Mesendoderm (in vitro differentiated cells): ENCODE measurements around the gene KCNC1.

ENCODE experiments used
- DNase-seq: peaks from one replicate; pipeline ENCODE4 v3.0.0; 2013
- H2AK5ac ChIP-seq: 2 replicates; pipeline ENCODE4 v1.6.1; 2013; ENCODE audit warnings: low read length, inconsistent platforms
- H2BK120ac ChIP-seq: 2 replicates; pipeline ENCODE4 v1.6.1; 2013; ENCODE audit warnings: low read depth, mild to moderate bottlenecking, low read length, moderate library complexity, mixed read lengths
- H2BK15ac ChIP-seq: replicated peaks from 2 replicates; pipeline ENCODE4 v1.6.1; 2013; ENCODE audit warnings: low read depth, mild to moderate bottlenecking, moderate library complexity
- H2BK5ac ChIP-seq: 2 replicates; pipeline ENCODE4 v1.6.1; 2013; ENCODE audit warnings: low read length, inconsistent platforms
- H3K18ac ChIP-seq: 2 replicates; pipeline ENCODE4 v1.6.1; 2013; ENCODE audit warnings: mild to moderate bottlenecking, low read length, mixed read lengths
- H3K23ac ChIP-seq: one replicate; pipeline ENCODE4 v1.6.1; 2013; ENCODE audit warnings: low read length
- H3K27ac ChIP-seq: 2 replicates; pipeline ENCODE4 v1.5.1; 2013; ENCODE audit warnings: low read depth, mild to moderate bottlenecking, inconsistent platforms, low read length, moderate library complexity
- H3K27me3 ChIP-seq: 2 replicates; pipeline ENCODE4 v1.6.1; 2013; ENCODE audit warnings: low read length, control low read depth, mild to moderate bottlenecking, inconsistent platforms; ENCODE audit not compliant: insufficient read depth, poor library complexity
- H3K36me3 ChIP-seq: 2 replicates; pipeline ENCODE4 v1.6.1; 2013; ENCODE audit warnings: low read length, inconsistent platforms; ENCODE audit not compliant: control insufficient read depth, insufficient read depth
- H3K4ac ChIP-seq: one replicate; pipeline ENCODE4 v1.6.1; 2013; ENCODE audit warnings: low read depth, mild to moderate bottlenecking, low read length, moderate library complexity
- H3K4me1 ChIP-seq: 2 replicates; pipeline ENCODE4 v1.6.1; 2013; ENCODE audit warnings: low read depth, low read length, inconsistent platforms; ENCODE audit not compliant: control insufficient read depth
- H3K4me2 ChIP-seq: 2 replicates; pipeline ENCODE4 v1.6.1; 2013; ENCODE audit warnings: low read length
- H3K4me3 ChIP-seq: 2 replicates; pipeline ENCODE4 v1.5.1; 2013; ENCODE audit warnings: mild to moderate bottlenecking, low read length
- H3K56ac ChIP-seq: one replicate; pipeline ENCODE4 v1.6.1; 2013; ENCODE audit warnings: low read length
- H3K79me1 ChIP-seq: 2 replicates; pipeline ENCODE4 v1.6.1; 2013; ENCODE audit warnings: low read length, inconsistent platforms
- H3K79me2 ChIP-seq: 2 replicates; pipeline ENCODE4 v1.6.1; 2013; ENCODE audit warnings: mild to moderate bottlenecking, low read length; ENCODE audit not compliant: control insufficient read depth, insufficient read depth
- H3K9ac ChIP-seq: 2 replicates; pipeline ENCODE4 v1.6.1; 2013; ENCODE audit warnings: low read length, inconsistent platforms
- H4K5ac ChIP-seq: one replicate; pipeline ENCODE4 v1.6.1; 2013; ENCODE audit warnings: low read length
- H4K8ac ChIP-seq: one replicate; pipeline ENCODE4 v1.6.1; 2013; ENCODE audit warnings: low read depth, mild to moderate bottlenecking, control low read depth, low read length, moderate library complexity
- WGBS: extraction: QIAGEN DNeasy Blood & Tissue Kit; methylation state at CpG from one replicate; pipeline ENCODE4 v1.1.7; 2013; ENCODE audit warnings: low lambda C conversion rate, missing lambda C conversion rate; ENCODE audit not compliant: insufficient coverage; ENCODE audit errors: extremely low coverage; 5-methylcytosine and 5-hydroxymethylcytosine counted together

Gene KCNC1

DNA sequence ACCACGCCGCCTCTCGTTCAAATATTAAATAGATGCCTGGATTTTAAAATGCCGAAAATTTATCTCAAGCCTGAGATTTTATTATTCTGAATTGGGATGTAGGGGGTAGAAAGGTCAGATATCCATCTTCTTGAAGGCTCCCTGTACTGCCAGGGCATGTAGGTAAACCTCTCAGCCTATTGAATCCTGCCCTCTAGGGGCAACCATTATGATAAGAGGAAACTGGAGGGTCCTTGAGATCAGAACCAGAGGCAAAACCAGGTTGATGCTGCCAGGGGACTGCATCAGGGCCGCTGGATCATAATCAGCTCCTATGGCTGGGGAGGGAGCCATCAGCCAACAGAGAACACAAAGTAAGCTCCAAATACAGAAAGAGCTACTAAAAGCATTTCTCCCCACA lies 92.4 kb downstream of the KCNC1 start:
- Histone ChIP-seq H3K9ac (no peak overlapping the region), H3K27me3 (no peaks in the 10 kb centered on the region), H4K5ac (no peak overlapping the region), H3K56ac (no peak overlapping the region), H3K79me2 (no peaks in the 10 kb centered on the region), H2BK15ac (no peak overlapping the region), H2BK120ac (no peak overlapping the region), H3K23ac (no peak overlapping the region), H3K4me2 (no peak overlapping the region), H3K18ac (no peak overlapping the region), H3K4me1 (no peaks in the 10 kb centered on the region), H3K36me3 (no peaks in the 10 kb centered on the region), H2AK5ac (no peak overlapping the region), H3K4me3 (no peak overlapping the region), H2BK5ac (no peak overlapping the region), H3K27ac (no peak overlapping the region), H3K4ac (no peak overlapping the region), H4K8ac (no peak overlapping the region), H3K79me1 (no peaks in the 10 kb centered on the region)
- WGBS: no CpG with 5 or more reads among the region's 5 CpGs
- peak; percentile 51 for DNase-seq

DNA sequence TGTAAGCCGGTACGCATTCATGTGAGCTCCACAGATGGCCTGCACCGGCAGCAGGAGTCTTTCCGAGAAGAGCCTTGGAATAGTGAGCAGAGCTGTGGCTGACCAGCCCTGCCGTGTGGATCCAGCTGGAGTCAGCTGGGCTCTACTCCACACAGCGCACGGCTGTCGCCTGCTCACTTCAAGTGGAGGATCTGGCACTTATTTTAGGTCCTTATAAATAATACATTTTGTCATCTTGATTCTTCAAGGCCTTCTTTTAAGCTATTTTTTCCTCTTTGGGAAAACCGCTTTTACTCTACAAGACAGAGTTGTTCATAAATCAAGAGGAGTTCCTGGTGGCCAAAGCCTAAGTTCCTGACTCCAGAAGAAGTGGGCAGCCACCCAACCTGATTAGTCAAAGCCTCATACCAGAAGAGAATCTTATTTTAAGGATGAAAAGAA lies 93.8 kb downstream of the KCNC1 start:
- H3K79me2 ChIP-seq: no peaks in the 10 kb centered on the region
- no peak overlapping the region for H3K4ac ChIP-seq
- no peak overlapping the region for H3K4me3 ChIP-seq
- no peak overlapping the region for H2BK120ac ChIP-seq
- H3K56ac ChIP-seq: no peak overlapping the region
- no peaks in the 10 kb centered on the region for H3K36me3 ChIP-seq
- no peak overlapping the region for H3K27ac ChIP-seq
- WGBS: no CpG with 5 or more reads among the region's 9 CpGs
- no peak overlapping the region for H2BK5ac ChIP-seq
- no peak overlapping the region for H4K8ac ChIP-seq
- H3K9ac ChIP-seq: no peak overlapping the region
- H4K5ac ChIP-seq: no peak overlapping the region
- H2BK15ac ChIP-seq: no peak overlapping the region
- DNase-seq: no peak
- H3K27me3 ChIP-seq: no peaks in the 10 kb centered on the region
- H3K23ac ChIP-seq: no peak overlapping the region
- H3K4me1 ChIP-seq: no peaks in the 10 kb centered on the region
- no peaks in the 10 kb centered on the region for H3K79me1 ChIP-seq
- H2AK5ac ChIP-seq: no peak overlapping the region
- no peak overlapping the region for H3K4me2 ChIP-seq
- no peak overlapping the region for H3K18ac ChIP-seq

GRCh38 chr11:17831228-17831627 lies 96.6 kb downstream of the KCNC1 start:
- H3K79me1 ChIP-seq: no peaks in the 10 kb centered on the region
- no peak overlapping the region for H3K4me3 ChIP-seq
- no peak overlapping the region for H2BK120ac ChIP-seq
- H3K4me2 ChIP-seq: no peak overlapping the region
- no peak overlapping the region for H4K8ac ChIP-seq
- no peak overlapping the region for H3K23ac ChIP-seq
- DNase-seq: no peak
- no peak overlapping the region for H2BK5ac ChIP-seq
- H3K4me1 ChIP-seq: no peaks in the 10 kb centered on the region
- H3K56ac ChIP-seq: no peak overlapping the region
- no peak overlapping the region for H3K4ac ChIP-seq
- no peak overlapping the region for H4K5ac ChIP-seq
- H3K27me3 ChIP-seq: no peaks in the 10 kb centered on the region
- H3K79me2 ChIP-seq: no peaks in the 10 kb centered on the region
- H3K9ac ChIP-seq: no peak overlapping the region
- no peak overlapping the region for H3K18ac ChIP-seq
- no peak overlapping the region for H3K27ac ChIP-seq
- no peak overlapping the region for H2AK5ac ChIP-seq
- no peak overlapping the region for H2BK15ac ChIP-seq
- H3K36me3 ChIP-seq: no peaks in the 10 kb centered on the region
- no CpG with 5 or more reads among the region's 1 CpG for WGBS

DNA sequence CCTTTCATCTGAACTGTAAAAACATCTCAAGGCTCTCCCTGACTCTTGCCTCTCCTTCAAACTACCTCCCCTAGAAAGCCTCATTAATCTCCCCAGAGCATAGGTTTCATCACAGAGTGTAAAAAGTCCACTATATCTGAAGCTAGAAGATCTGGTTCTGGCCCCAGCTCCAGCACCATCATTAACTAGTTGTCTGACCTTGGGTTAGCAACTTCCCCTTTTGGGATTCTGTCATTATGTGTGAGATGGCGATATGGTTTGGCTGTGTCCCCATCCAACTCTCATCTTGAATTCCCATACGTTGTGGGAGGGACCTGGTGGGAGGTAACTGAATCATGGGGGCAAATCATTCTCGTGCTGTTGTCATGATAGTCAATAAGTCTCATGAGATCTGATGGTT lies 97.3 kb downstream of the KCNC1 start:
- no peak overlapping the region for H2AK5ac ChIP-seq
- H4K5ac ChIP-seq: no peak overlapping the region
- no peak overlapping the region for H3K4me3 ChIP-seq
- H3K18ac ChIP-seq: no peak overlapping the region
- no peak overlapping the region for H3K23ac ChIP-seq
- no peaks in the 10 kb centered on the region for H3K79me2 ChIP-seq
- no peak for DNase-seq
- H3K4ac ChIP-seq: no peak overlapping the region
- no peak overlapping the region for H3K27ac ChIP-seq
- H3K4me2 ChIP-seq: no peak overlapping the region
- H2BK120ac ChIP-seq: no peak overlapping the region
- H4K8ac ChIP-seq: no peak overlapping the region
- no peaks in the 10 kb centered on the region for H3K36me3 ChIP-seq
- H3K79me1 ChIP-seq: no peaks in the 10 kb centered on the region
- H3K27me3 ChIP-seq: no peaks in the 10 kb centered on the region
- no peaks in the 10 kb centered on the region for H3K4me1 ChIP-seq
- no peak overlapping the region for H3K56ac ChIP-seq
- H2BK15ac ChIP-seq: no peak overlapping the region
- H3K9ac ChIP-seq: no peak overlapping the region
- no peak overlapping the region for H2BK5ac ChIP-seq
- no CpG with 5 or more reads among the region's 3 CpGs for WGBS
